NT2/D1 (cell line): ENCODE data around the gene APP.

Experiments
- SUZ12 ChIP-seq: IDR thresholded peaks from 2 replicates; pipeline ENCODE4 v1.6.1; 2011; ENCODE audit not compliant: insufficient read length, insufficient read depth; ENCODE audit errors: extremely low read depth
- YY1 ChIP-seq: IDR thresholded peaks from 2 replicates; pipeline ENCODE4 v1.6.1; 2011; ENCODE audit not compliant: insufficient read length, insufficient read depth
- ZNF274 ChIP-seq: IDR thresholded peaks from 2 replicates; pipeline ENCODE4 v1.6.1; 2011; ENCODE audit warnings: mild to moderate bottlenecking, low read depth, low read length

GRCh38 chr21:26001356-26001755 lies 169.2 kb downstream of the APP start:
- TF ChIP-seq YY1 (no peak), ZNF274 (no peak), SUZ12 (no peak)
